Fibroblast of pulmonary artery (primary cell): ENCODE data around the gene CCDC86.
A peak's percentile ranks its signal among the peaks of the same experiment; 100 is the strongest.

ENCODE experiments used
- DNase-seq: peaks from one replicate; pipeline ENCODE4 v3.0.0-alpha.2; 2010; ENCODE audit warnings: low read depth
- H3K4me3 ChIP-seq: replicated peaks from 2 replicates; pipeline ENCODE4 v1.5.1; 2011; ENCODE audit warnings: low read depth, mild to moderate bottlenecking, control low read depth, low read length, moderate library complexity
- TF ChIP-seq, protein P1 (sequence below): IDR thresholded peaks from 2 replicates; pipeline ENCODE4 v1.5.1; 2011; ENCODE audit warnings: mild to moderate bottlenecking, control low read depth, low read length, inconsistent platforms; ENCODE audit errors: missing control alignments

CCDC86 gene

DNA sequence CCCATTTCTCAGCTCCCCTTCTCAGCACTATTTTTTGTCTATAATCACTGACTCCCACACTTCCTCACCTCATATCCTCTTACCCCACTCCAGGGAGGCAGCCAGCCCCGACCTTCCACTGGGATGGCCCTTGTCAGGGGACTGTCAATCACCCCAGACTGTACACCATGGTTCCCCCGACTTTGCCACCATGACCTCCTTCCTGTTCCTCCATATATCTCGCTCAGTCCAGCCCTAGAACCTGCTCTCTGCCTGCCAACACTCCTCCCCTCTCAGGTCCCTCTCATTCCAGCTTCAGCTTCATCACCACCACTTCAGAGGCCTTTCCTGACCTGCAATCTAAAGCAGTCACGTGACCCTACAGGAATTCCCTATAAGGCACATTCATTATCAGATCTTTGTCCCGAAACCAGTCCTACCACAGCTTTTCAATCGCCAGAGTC lies 48.0 kb downstream of the CCDC86 start:
- DNase-seq: no peak
- no peak overlapping the region for H3K4me3 ChIP-seq
- TF ChIP-seq, protein P1, sequence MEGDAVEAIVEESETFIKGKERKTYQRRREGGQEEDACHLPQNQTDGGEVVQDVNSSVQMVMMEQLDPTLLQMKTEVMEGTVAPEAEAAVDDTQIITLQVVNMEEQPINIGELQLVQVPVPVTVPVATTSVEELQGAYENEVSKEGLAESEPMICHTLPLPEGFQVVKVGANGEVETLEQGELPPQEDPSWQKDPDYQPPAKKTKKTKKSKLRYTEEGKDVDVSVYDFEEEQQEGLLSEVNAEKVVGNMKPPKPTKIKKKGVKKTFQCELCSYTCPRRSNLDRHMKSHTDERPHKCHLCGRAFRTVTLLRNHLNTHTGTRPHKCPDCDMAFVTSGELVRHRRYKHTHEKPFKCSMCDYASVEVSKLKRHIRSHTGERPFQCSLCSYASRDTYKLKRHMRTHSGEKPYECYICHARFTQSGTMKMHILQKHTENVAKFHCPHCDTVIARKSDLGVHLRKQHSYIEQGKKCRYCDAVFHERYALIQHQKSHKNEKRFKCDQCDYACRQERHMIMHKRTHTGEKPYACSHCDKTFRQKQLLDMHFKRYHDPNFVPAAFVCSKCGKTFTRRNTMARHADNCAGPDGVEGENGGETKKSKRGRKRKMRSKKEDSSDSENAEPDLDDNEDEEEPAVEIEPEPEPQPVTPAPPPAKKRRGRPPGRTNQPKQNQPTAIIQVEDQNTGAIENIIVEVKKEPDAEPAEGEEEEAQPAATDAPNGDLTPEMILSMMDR: no peak

DNA sequence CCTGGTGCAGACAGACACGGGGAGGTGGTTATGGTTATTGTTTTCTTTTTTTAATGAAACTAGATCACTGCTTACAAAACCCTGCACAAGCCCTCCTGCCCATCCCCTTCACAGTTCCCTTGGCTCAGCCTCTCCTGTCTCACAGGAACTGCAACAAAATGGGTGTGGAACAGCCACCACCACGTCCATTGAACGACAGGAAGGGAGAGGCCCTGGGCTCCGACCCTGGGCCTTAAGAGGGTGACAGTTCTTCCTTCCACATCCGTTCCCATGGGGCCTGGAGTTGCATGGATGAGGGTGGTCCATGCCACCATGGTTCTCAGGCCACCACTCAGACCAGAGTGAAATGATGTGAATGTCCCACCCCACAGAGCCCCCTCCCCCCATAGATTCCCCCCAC lies 48.8 kb downstream of the CCDC86 start:
- H3K4me3 ChIP-seq: no peak overlapping the region
- TF ChIP-seq, protein P1: no peak
- no peak for DNase-seq

DNA sequence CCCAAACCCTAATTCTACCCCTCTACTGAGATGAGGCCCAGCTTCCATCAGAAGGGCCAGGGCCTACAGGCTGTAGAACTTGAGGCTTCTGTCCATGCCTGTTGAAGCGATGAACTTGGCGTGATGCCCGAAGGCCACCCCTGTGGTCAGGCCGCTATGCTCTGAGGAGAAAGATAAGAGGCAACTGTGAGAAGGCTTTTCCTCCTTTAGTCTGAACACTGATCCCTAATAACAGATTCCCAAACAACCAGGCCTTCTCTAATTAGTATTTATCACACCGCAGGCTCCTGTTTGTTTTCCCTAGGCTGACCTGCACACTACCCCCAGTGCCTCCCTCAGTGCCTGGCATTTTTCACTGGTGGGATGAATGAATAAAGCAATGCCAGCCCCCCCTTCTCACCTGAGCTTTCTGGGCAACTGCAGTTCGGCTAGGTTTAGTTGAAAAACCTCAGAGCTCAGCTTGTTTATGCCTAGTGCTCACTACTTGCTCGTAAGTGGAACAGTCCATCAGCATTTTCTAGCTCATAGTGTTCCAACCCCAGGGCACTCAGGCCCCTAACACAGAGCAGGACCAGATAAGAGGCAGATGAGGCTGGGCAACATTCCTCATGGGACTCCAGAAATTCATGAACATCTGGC lies 49.3 kb downstream of the CCDC86 start:
- no peak overlapping the region for H3K4me3 ChIP-seq
- DNase-seq: peak; percentile 51
- TF ChIP-seq, protein P1: no peak

DNA sequence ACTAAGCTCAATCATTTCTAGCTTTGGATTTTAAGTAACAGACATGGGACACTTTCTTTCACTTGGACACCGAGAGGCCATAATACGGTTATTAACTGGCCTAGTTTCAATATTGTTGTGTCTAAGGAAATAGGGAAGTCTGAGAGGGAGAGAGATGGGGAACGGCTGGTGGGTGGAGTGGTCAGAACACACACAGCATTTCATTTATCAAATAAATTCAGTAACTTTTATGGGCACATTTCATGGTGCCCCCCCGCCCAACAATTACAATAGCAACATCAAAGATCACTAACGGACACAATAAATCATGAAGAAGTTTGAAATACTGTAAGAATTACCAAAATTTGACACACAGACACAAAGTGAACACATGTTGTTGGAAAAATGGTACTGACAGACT lies 53.8 kb downstream of the CCDC86 start:
- no peak for DNase-seq
- TF ChIP-seq, protein P1: no peak
- H3K4me3 ChIP-seq: no peak overlapping the region

DNA sequence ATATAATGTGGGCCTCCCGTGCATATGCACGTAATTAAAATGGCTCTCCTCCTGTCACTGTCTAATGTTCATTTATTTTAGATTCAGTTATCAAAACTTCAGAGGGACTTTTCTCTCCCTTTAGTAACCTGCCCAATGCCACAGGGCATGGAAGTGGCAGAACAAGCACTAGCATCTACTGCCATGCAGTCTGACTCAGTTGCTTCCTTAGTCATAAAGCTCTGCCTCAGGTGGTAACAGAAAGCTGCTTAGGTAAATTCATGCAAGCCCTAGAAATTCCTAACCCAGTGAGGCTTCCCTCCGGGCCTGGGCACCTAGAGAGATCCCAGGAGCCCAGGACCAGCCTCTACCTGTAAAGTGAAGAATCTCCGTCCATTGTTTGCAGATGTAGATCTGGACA lies 55.6 kb downstream of the CCDC86 start:
- no peak overlapping the region for H3K4me3 ChIP-seq
- TF ChIP-seq, protein P1: no peak
- DNase-seq: no peak

DNA sequence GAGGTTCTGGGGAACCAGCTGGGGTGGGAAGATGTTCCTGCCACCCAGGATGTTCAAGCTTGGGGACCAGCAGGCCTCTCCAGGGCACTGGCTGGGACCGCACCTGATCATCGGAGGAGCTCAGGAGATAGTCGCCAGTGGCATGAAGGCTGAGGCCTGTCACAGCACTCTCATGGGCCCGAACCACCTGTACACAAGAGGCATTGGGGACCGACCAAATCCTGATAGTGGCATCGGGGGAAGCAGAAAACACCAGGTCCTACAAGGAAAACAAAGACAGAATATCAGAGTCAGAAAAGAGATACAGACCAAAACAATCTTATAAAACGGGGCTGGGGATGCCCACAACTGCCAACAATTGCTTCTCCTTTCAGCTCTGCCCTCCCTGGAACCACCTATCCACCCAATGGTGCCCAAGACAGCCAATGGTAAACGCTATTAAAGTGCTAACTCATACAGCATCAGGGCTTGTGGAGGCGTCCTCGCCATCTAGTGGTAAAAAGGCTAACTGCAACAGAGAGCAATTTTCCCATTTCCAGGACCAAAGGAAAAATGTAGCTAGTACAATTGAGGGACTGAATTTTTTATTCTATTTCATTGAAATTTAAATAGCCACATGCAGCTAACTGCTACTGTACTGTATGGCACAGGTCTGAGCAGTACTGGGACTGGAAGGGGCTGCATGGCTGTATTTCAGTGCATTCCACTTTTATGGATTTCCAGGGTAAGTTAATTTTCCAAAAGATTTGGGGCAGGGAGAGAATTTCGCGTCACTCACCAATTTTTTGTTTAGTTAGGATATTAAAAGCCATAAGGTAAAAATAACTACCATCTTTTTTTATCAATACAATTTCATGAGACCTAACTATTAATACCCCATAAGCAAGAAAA lies 57.4 kb downstream of the CCDC86 start:
- TF ChIP-seq, protein P1: peak; percentile 99
- peak; percentile 81 for DNase-seq

More for the DNA sequence above, 57.4 kb downstream of the CCDC86 start:
- no peak overlapping the region for H3K4me3 ChIP-seq
